ENCODE data around the gene TPM4.
"Not testable (repeated sequence)": the region's sequence is repeated elsewhere in the genome, so short reads cannot be mapped to it uniquely, and the experiment has no call there.

TPM4 gene

GRCh38 chr19:16071072-16071691 lies 5.1 kb upstream of the TPM4 start:
- in situ Hi-C loops (cut with MboI; ENCODE audit: low sequenced_read_pairs), result no loop called here
- no peak overlapping the region for H3K4me3 ChIP-seq
- no peaks in the 10 kb centered on the region for H3K4me1 ChIP-seq
- no peaks in the 10 kb centered on the region for H3K36me3 ChIP-seq (replicated peaks)
- DNase-seq (ENCODE audit: low spot score in 2 of 2), result no peak
- no peaks in the 10 kb centered on the region for H3K27me3 ChIP-seq (ENCODE audit: low read depth)
- H3K9me3 ChIP-seq, result no peaks in the 10 kb centered on the region

- no peak for DNase-seq (ENCODE audit: low spot score in 2 of 2)
- H3K27me3 ChIP-seq (ENCODE audit: low read depth), result no peaks in the 10 kb centered on the region
- in situ Hi-C loops (cut with MboI; ENCODE audit: low sequenced_read_pairs), result no loop called here
- H3K9me3 ChIP-seq, result no peaks in the 10 kb centered on the region
- peaks cover 4% of the 10 kb centered on the region; the same call in 1 of the 2 replicates for H3K36me3 ChIP-seq (replicated peaks)
- H3K4me1 ChIP-seq, result peaks cover 7% of the 10 kb centered on the region; the same call in 1 of the 2 replicates
- H3K4me3 ChIP-seq, result no peak overlapping the region
Measured at GRCh38 chr19:16073481-16073880, 2.8 kb upstream of the TPM4 start.

GRCh38 chr19:16073988-16074387 lies 2.3 kb upstream of the TPM4 start:
- no peaks in the 10 kb centered on the region for H3K9me3 ChIP-seq
- no peaks in the 10 kb centered on the region for H3K27me3 ChIP-seq (ENCODE audit: low read depth)
- H3K4me1 ChIP-seq, result peaks cover 8% of the 10 kb centered on the region
- H3K36me3 ChIP-seq (replicated peaks), result peaks cover 4% of the 10 kb centered on the region; the same call in 1 of the 2 replicates
- DNase-seq (ENCODE audit: low spot score in 2 of 2), result no peak
- H3K4me3 ChIP-seq, result no peak overlapping the region
- in situ Hi-C loops (cut with MboI; ENCODE audit: low sequenced_read_pairs), result no loop called here

GRCh38 chr19:16074488-16075365 lies 1.6 kb upstream of the TPM4 start:
- Histone ChIP-seq H3K4me3 (no peak overlapping the region), H3K9me3 (no peaks in the 10 kb centered on the region), H3K36me3 (replicated peaks) (peaks cover 5% of the 10 kb centered on the region; the same call in 1 of the 2 replicates), H3K27me3 (ENCODE audit: low read depth) (no peaks in the 10 kb centered on the region), H3K4me1 (peaks cover 14% of the 10 kb centered on the region)
- in situ Hi-C loops (cut with MboI; ENCODE audit: low sequenced_read_pairs), result no loop called here
- no peak for DNase-seq (ENCODE audit: low spot score in 2 of 2)

- Histone ChIP-seq H3K4me3 (peak overlapping the region; percentile 63), H3K27me3 (ENCODE audit: low read depth) (no peaks in the 10 kb centered on the region), H3K4me1 (peaks cover 14% of the 10 kb centered on the region), H3K36me3 (replicated peaks) (peaks cover 12% of the 10 kb centered on the region), H3K9me3 (no peaks in the 10 kb centered on the region)
- no peak for DNase-seq (ENCODE audit: low spot score in 2 of 2)
- in situ Hi-C loops (cut with MboI; ENCODE audit: low sequenced_read_pairs), result no loop called here
Measured at GRCh38 chr19:16075430-16076153, 703 bp upstream of the TPM4 start.

- H3K9me3 ChIP-seq, result no peaks in the 10 kb centered on the region
Measured at GRCh38 chr19:16076958-16077611, 790 bp downstream of the TPM4 start.

GRCh38 chr19:16077984-16078758 lies 1.9 kb downstream of the TPM4 start:
- Histone ChIP-seq H3K4me1 (peaks cover 14% of the 10 kb centered on the region), H3K4me3 (peak overlapping the region; percentile 63), H3K36me3 (replicated peaks) (peaks cover 38% of the 10 kb centered on the region), H3K9me3 (no peaks in the 10 kb centered on the region), H3K27me3 (ENCODE audit: low read depth) (no peaks in the 10 kb centered on the region)
- in situ Hi-C loops (cut with MboI; ENCODE audit: low sequenced_read_pairs), result no loop called here
- DNase-seq (ENCODE audit: low spot score in 2 of 2), result peak in 1 of 2 experiments; percentile 37

More at GRCh38 chr19:16076958-16077611, 790 bp downstream of the TPM4 start:
- DNase-seq (ENCODE audit: low spot score in 2 of 2), result peak; percentile 30 to 52
- H3K4me1 ChIP-seq, result peaks cover 14% of the 10 kb centered on the region
- H3K4me3 ChIP-seq, result peak overlapping the region; percentile 63
- in situ Hi-C loops (cut with MboI; ENCODE audit: low sequenced_read_pairs), result no loop called here
- H3K27me3 ChIP-seq (ENCODE audit: low read depth), result no peaks in the 10 kb centered on the region
- H3K36me3 ChIP-seq (replicated peaks), result peaks cover 27% of the 10 kb centered on the region

GRCh38 chr19:16078759-16079707 lies 2.7 kb downstream of the TPM4 start:
- DNase-seq (ENCODE audit: low spot score in 2 of 2), result peak; percentile 51 to 92

GRCh38 chr19:16084067-16084685 lies 7.9 kb downstream of the TPM4 start:
- H3K36me3 ChIP-seq (replicated peaks), result peaks cover 92% of the 10 kb centered on the region
- H3K4me1 ChIP-seq, result peaks cover 4% of the 10 kb centered on the region

More at GRCh38 chr19:16078759-16079707, 2.7 kb downstream of the TPM4 start:
- Histone ChIP-seq H3K4me1 (peaks cover 14% of the 10 kb centered on the region), H3K9me3 (no peaks in the 10 kb centered on the region), H3K4me3 (peak overlapping the region; percentile 63), H3K27me3 (ENCODE audit: low read depth) (no peaks in the 10 kb centered on the region), H3K36me3 (replicated peaks) (peaks cover 46% of the 10 kb centered on the region)
- in situ Hi-C loops (cut with MboI; ENCODE audit: low sequenced_read_pairs), result no loop called here

GRCh38 chr19:16085115-16085514 lies 8.8 kb downstream of the TPM4 start:
- in situ Hi-C loops (cut with MboI; ENCODE audit: low sequenced_read_pairs), result no loop called here
- Histone ChIP-seq H3K4me1 (no peaks in the 10 kb centered on the region), H3K9me3 (no peaks in the 10 kb centered on the region), H3K4me3 (no peak overlapping the region), H3K36me3 (replicated peaks) (peaks cover 95% of the 10 kb centered on the region), H3K27me3 (ENCODE audit: low read depth) (no peaks in the 10 kb centered on the region)
- DNase-seq (ENCODE audit: low spot score in 2 of 2), result no peak

More at GRCh38 chr19:16084067-16084685, 7.9 kb downstream of the TPM4 start:
- no peak for DNase-seq (ENCODE audit: low spot score in 2 of 2)
- Histone ChIP-seq H3K4me3 (no peak overlapping the region), H3K9me3 (no peaks in the 10 kb centered on the region), H3K27me3 (ENCODE audit: low read depth) (no peaks in the 10 kb centered on the region)
- in situ Hi-C loops (cut with MboI; ENCODE audit: low sequenced_read_pairs), result no loop called here

- H3K27me3 ChIP-seq (ENCODE audit: low read depth); DNase-seq (ENCODE audit: low spot score in 2 of 2); H3K4me1 ChIP-seq; H3K9me3 ChIP-seq; H3K4me3 ChIP-seq; in situ Hi-C loops (cut with MboI; ENCODE audit: low sequenced_read_pairs): not testable (repeated sequence)
- H3K36me3 ChIP-seq (replicated peaks), result peaks cover 96% of the 10 kb centered on the region
Measured at GRCh38 chr19:16087404-16087803, 11.1 kb downstream of the TPM4 start.
